OCI-LY1 (cell line): ENCODE results near the gene MTO1.
A peak's percentile ranks its signal among the peaks of the same experiment; 100 is the strongest.

Source experiments
- H2AFZ ChIP-seq: fragments of 200-600 bp; sonication (generic), shearing (Covaris generic); 2 replicates; pipeline ENCODE4 v1.6.0; 2014; ENCODE audit warnings: antibody characterized with exemption, mild to moderate bottlenecking, low read length
- H3F3A ChIP-seq: fragments of 200-600 bp; sonication (generic), shearing (Covaris generic); 2 replicates; pipeline ENCODE4 v1.6.0; 2014; ENCODE audit warnings: mild to moderate bottlenecking, antibody characterized with exemption, low read length, moderate library complexity; ENCODE audit not compliant: insufficient read depth
- H3K27ac ChIP-seq: fragments of 200-600 bp; sonication (generic); 2 replicates; pipeline ENCODE4 v1.5.1; 2014; ENCODE audit warnings: low read length, mixed run types, mild to moderate bottlenecking, low read depth; ENCODE audit not compliant: poor library complexity, severe bottlenecking
- H3K27me3 ChIP-seq: fragments of 200-600 bp; sonication (generic); 2 replicates; pipeline ENCODE4 v1.6.0; 2014; ENCODE audit warnings: antibody characterized with exemption, mild to moderate bottlenecking, low read length, moderate library complexity; ENCODE audit not compliant: insufficient read depth
- H3K36me3 ChIP-seq: fragments of 200-600 bp; sonication (generic); 2 replicates; pipeline ENCODE4 v1.6.1; 2014; ENCODE audit warnings: mild to moderate bottlenecking, antibody characterized with exemption, low read length, moderate library complexity, mixed read lengths; ENCODE audit not compliant: insufficient read depth
- H3K4me1 ChIP-seq: fragments of 200-600 bp; sonication (generic); 2 replicates; pipeline ENCODE4 v1.5.1; 2014; ENCODE audit warnings: mild to moderate bottlenecking, low read length, moderate library complexity; ENCODE audit not compliant: insufficient read depth, severe bottlenecking
- H3K4me2 ChIP-seq: fragments of 200-600 bp; sonication (generic), shearing (Covaris generic); 2 replicates; pipeline ENCODE4 v1.6.1; 2014; ENCODE audit warnings: low read length
- H3K4me3 ChIP-seq: fragments of 200-600 bp; sonication (generic); 2 replicates; pipeline ENCODE4 v1.5.1; 2014; ENCODE audit warnings: low read length, low read depth, mild to moderate bottlenecking, mixed read lengths; ENCODE audit not compliant: poor library complexity, severe bottlenecking
- H3K79me2 ChIP-seq: fragments of 200-600 bp; shearing (Covaris generic); 2 replicates; pipeline ENCODE4 v1.6.1; 2016; ENCODE audit warnings: mixed run types, low read length, mixed read lengths; ENCODE audit not compliant: insufficient read depth
- H3K9ac ChIP-seq: fragments of 200-600 bp; sonication (generic), shearing (Covaris generic); 2 replicates; pipeline ENCODE4 v1.6.1; 2014; ENCODE audit warnings: mild to moderate bottlenecking, low read length, mixed read lengths
- H3K9me2 ChIP-seq: fragments of 200-600 bp; sonication (generic), shearing (Covaris generic); 2 replicates; pipeline ENCODE4 v1.6.1; 2014; ENCODE audit warnings: low read depth, mild to moderate bottlenecking, low read length, mixed read lengths
- H3K9me3 ChIP-seq: fragments of 200-600 bp; shearing (Covaris generic); 2 replicates; pipeline ENCODE4 v1.6.1; 2014; ENCODE audit warnings: low read length, mixed read lengths
- H4K20me1 ChIP-seq: fragments of 200-600 bp; sonication (generic), shearing (Covaris generic); 2 replicates; pipeline ENCODE4 v1.6.0; 2016; ENCODE audit warnings: mild to moderate bottlenecking, low read length; ENCODE audit not compliant: insufficient read depth
- CTCF ChIP-seq: fragments of 200-600 bp; sonication (generic), shearing (Covaris generic); IDR thresholded peaks from 2 replicates; pipeline ENCODE4 v1.5.1; 2017; ENCODE audit warnings: mild to moderate bottlenecking, antibody characterized with exemption, low read length, moderate library complexity, mixed read lengths
- EZH2 ChIP-seq: fragments of 200-600 bp; sonication (generic), shearing (Covaris generic); IDR thresholded peaks from 2 replicates; pipeline ENCODE4 v1.8.0; 2017; ENCODE audit warnings: borderline replicate concordance, mixed run types, mild to moderate bottlenecking, antibody characterized with exemption, low read length, moderate library complexity, mixed read lengths

MTO1 gene

GRCh38 chr6:73461537-73462350, at the start of gene MTO1:
TSS of gene MTO1 (plus strand) at chr6:73461737. CDS start at chr6:73461855, 118 bp downstream.
- peaks cover 25% of the 10 kb centered on the region for H3K4me1 ChIP-seq
- no peaks in the 10 kb centered on the region for H3K27me3 ChIP-seq
- H3K27ac ChIP-seq: peak within 1 kb of the TSS; percentile 91
- H3F3A ChIP-seq: no peaks in the 10 kb centered on the region
- peaks cover 26% of the 10 kb centered on the region for H3K36me3 ChIP-seq
- H3K4me3 ChIP-seq: peak within 1 kb of the TSS; percentile 78
- H3K79me2 ChIP-seq: peaks cover 30% of the 10 kb centered on the region
- H3K9ac ChIP-seq: peak within 1 kb of the TSS; percentile 88
- TF ChIP-seq EZH2: no peak
- TF ChIP-seq CTCF: no peak
- H3K4me2 ChIP-seq: peak within 1 kb of the TSS; percentile 93
- H2AFZ ChIP-seq: peak within 1 kb of the TSS; percentile 35; the same call in 1 of the 2 replicates
- no peaks in the 10 kb centered on the region for H3K9me2 ChIP-seq
- no peaks in the 10 kb centered on the region for H3K9me3 ChIP-seq
- H4K20me1 ChIP-seq: no peaks in the 10 kb centered on the region

GRCh38 chr6:73413102-73413501, 48.4 kb upstream of the MTO1 start:
- H3K4me1 ChIP-seq: no peaks in the 10 kb centered on the region
- no peak overlapping the region for H3K27ac ChIP-seq
- H4K20me1 ChIP-seq: no peaks in the 10 kb centered on the region
- no peaks in the 10 kb centered on the region for H3K9me2 ChIP-seq
- H3K4me3 ChIP-seq: no peak overlapping the region
- TF ChIP-seq EZH2 (no peak), CTCF (no peak)
- H3K36me3 ChIP-seq: no peaks in the 10 kb centered on the region
- no peaks in the 10 kb centered on the region for H3F3A ChIP-seq
- no peaks in the 10 kb centered on the region for H3K27me3 ChIP-seq
- no peaks in the 10 kb centered on the region for H3K79me2 ChIP-seq
- no peaks in the 10 kb centered on the region for H3K9me3 ChIP-seq
- no peak overlapping the region for H2AFZ ChIP-seq
- H3K9ac ChIP-seq: no peak overlapping the region
- no peak overlapping the region for H3K4me2 ChIP-seq

- Histone ChIP-seq H4K20me1 (no peaks in the 10 kb centered on the region), H3K9ac (no peak overlapping the region), H2AFZ (no peak overlapping the region), H3K4me2 (no peak overlapping the region), H3K27me3 (no peaks in the 10 kb centered on the region), H3K9me2 (no peaks in the 10 kb centered on the region), H3K27ac (no peak overlapping the region), H3K79me2 (no peaks in the 10 kb centered on the region), H3F3A (no peaks in the 10 kb centered on the region), H3K4me1 (no peaks in the 10 kb centered on the region), H3K9me3 (no peaks in the 10 kb centered on the region), H3K4me3 (no peak overlapping the region), H3K36me3 (no peaks in the 10 kb centered on the region)
- no peak for TF ChIP-seq EZH2
- no peak for TF ChIP-seq CTCF
Measured at GRCh38 chr6:73418081-73418741, 43.3 kb upstream of the MTO1 start.
